Osteocyte (in vitro differentiated cells): ENCODE results near the gene SERPINE3. TPM values are rescaled to one million over a fixed set of nuclear protein-coding genes. Genes with fewer than 3 reads are reported as not detected.

Experiments used
- DNase-seq: peaks from one replicate; pipeline ENCODE4 v3.0.0; 2021; ENCODE audit warnings: mixed read lengths; ENCODE audit not compliant: unreplicated experiment; ENCODE audit errors: extremely low spot score
- H3K27ac Mint-ChIP-seq: one replicate; pipeline ENCODE4 v1.8.0; 2021; ENCODE audit warnings: mild to moderate bottlenecking, mixed read lengths; ENCODE audit not compliant: unreplicated experiment
- H3K27me3 Mint-ChIP-seq: one replicate; pipeline ENCODE4 v1.8.0; 2021; ENCODE audit warnings: mixed read lengths; ENCODE audit not compliant: unreplicated experiment
- H3K36me3 Mint-ChIP-seq: one replicate; pipeline ENCODE4 v1.8.0; 2021; ENCODE audit warnings: mixed read lengths; ENCODE audit not compliant: unreplicated experiment
- H3K4me1 Mint-ChIP-seq: one replicate; pipeline ENCODE4 v1.8.0; 2021; ENCODE audit warnings: mixed read lengths; ENCODE audit not compliant: unreplicated experiment
- H3K4me3 Mint-ChIP-seq: one replicate; pipeline ENCODE4 v1.8.0; 2021; ENCODE audit warnings: mild to moderate bottlenecking, moderate library complexity, mixed read lengths; ENCODE audit not compliant: unreplicated experiment
- H3K9me3 Mint-ChIP-seq: one replicate; pipeline ENCODE4 v1.8.0; 2021; ENCODE audit warnings: mixed read lengths; ENCODE audit not compliant: unreplicated experiment
- CTCF ChIP-seq: fragments of 200-600 bp; sonication (generic); IDR thresholded peaks from 2 replicates; pipeline ENCODE4 v1.5.0; 2021; ENCODE audit warnings: antibody characterized with exemption, mild to moderate bottlenecking, moderate library complexity
- total RNA-seq: library from RNA; stranded (reverse); gene quantifications from 2 replicates; pipeline ENCODE4 v1.2.1, GENCODE V29; 2021

Gene SERPINE3
- total RNA-seq, 1 donor from 2014 or later = not detected

GRCh38 chr13:51380269-51380668, 40.8 kb downstream of the SERPINE3 start:
- no peak for TF ChIP-seq CTCF
- peak overlapping the region; percentile 60 for H3K27ac Mint-ChIP-seq
- DNase-seq = no peak

GRCh38 chr13:51385114-51385513, 45.6 kb downstream of the SERPINE3 start:
- no peaks in the 10 kb centered on the region for H3K4me1 Mint-ChIP-seq
- no peak overlapping the region for H3K4me3 Mint-ChIP-seq
- no peaks in the 10 kb centered on the region for H3K9me3 Mint-ChIP-seq
- H3K36me3 Mint-ChIP-seq = peaks cover 21% of the 10 kb centered on the region
- no peak for TF ChIP-seq CTCF
- H3K27ac Mint-ChIP-seq = no peak overlapping the region
- no peak for DNase-seq
- no peaks in the 10 kb centered on the region for H3K27me3 Mint-ChIP-seq

More at GRCh38 chr13:51380269-51380668, 40.8 kb downstream of the SERPINE3 start:
- peaks cover 2% of the 10 kb centered on the region for H3K4me1 Mint-ChIP-seq
- H3K36me3 Mint-ChIP-seq = peaks cover 48% of the 10 kb centered on the region
- H3K4me3 Mint-ChIP-seq = no peak overlapping the region
- no peaks in the 10 kb centered on the region for H3K27me3 Mint-ChIP-seq
- no peaks in the 10 kb centered on the region for H3K9me3 Mint-ChIP-seq

GRCh38 chr13:51394724-51395123, 55.2 kb downstream of the SERPINE3 start:
- no peak for TF ChIP-seq CTCF
- Mint-ChIP-seq H3K27me3 (no peaks in the 10 kb centered on the region), H3K27ac (no peak overlapping the region), H3K4me1 (peaks cover 20% of the 10 kb centered on the region), H3K4me3 (no peak overlapping the region), H3K9me3 (no peaks in the 10 kb centered on the region), H3K36me3 (peaks cover 19% of the 10 kb centered on the region)
- DNase-seq = no peak

GRCh38 chr13:51396352-51396751, 56.9 kb downstream of the SERPINE3 start:
- DNase-seq = no peak
- Mint-ChIP-seq H3K9me3 (peaks cover 4% of the 10 kb centered on the region), H3K27ac (peak overlapping the region; percentile 61)

More at GRCh38 chr13:51396352-51396751, 56.9 kb downstream of the SERPINE3 start:
- peaks cover 22% of the 10 kb centered on the region for H3K4me1 Mint-ChIP-seq
- no peak for TF ChIP-seq CTCF
- no peak overlapping the region for H3K4me3 Mint-ChIP-seq
- H3K36me3 Mint-ChIP-seq = peaks cover 22% of the 10 kb centered on the region
- H3K27me3 Mint-ChIP-seq = no peaks in the 10 kb centered on the region
